Colonic mucosa (tissue), 4 donors: ENCODE measurements around the gene CCDC77. TPM values are rescaled to one million over a fixed set of nuclear protein-coding genes. Genes with fewer than 3 reads are reported as not detected.

ENCODE experiments used
- DNase-seq: peaks from one replicate; pipeline ENCODE4 v3.0.0-alpha.2; 2020
- H3K27ac ChIP-seq: fragments of 200-600 bp; one replicate; pipeline ENCODE4 v1.8.0; 2021
- H3K27me3 ChIP-seq: fragments of 200-600 bp; one replicate; pipeline ENCODE4 v1.8.0; 2021
- H3K36me3 ChIP-seq: fragments of 200-600 bp; one replicate; pipeline ENCODE4 v1.8.0; 2021
- H3K4me1 ChIP-seq: fragments of 200-600 bp; one replicate; pipeline ENCODE4 v1.8.0; 2021; ENCODE audit warnings: mild to moderate bottlenecking
- H3K4me3 ChIP-seq: fragments of 200-600 bp; one replicate; pipeline ENCODE4 v1.8.0; 2021
- H3K9ac ChIP-seq, 2 donors: one replicate each; pipeline ENCODE4 v1.7.0; 2013; ENCODE audit warnings: control low read depth in 2 of 2, low read depth in 2 of 2, low read length in 2 of 2
- H3K9me3 ChIP-seq: fragments of 200-600 bp; one replicate; pipeline ENCODE4 v1.8.0; 2021
- intact Hi-C: fragments of 100-400 bp; cut with DNase I; formaldehyde crosslinking; loops from one replicate; pipeline ENCODE4 v1.14.1; 2022
- total RNA-seq, 2 donors: library from RNA; stranded (reverse); fragmentation: NEBNext Ultra II Directional in 1 of 2; extraction: Animal tissue kit (Norgen Biotek cat#: 25700) in 1 of 2; gene quantifications; one replicate each; pipeline ENCODE4 v1.2.1, GENCODE V29; 2021
- TF ChIP-seq, protein P1 (sequence below): fragments of 200-600 bp; IDR thresholded peaks from one replicate; pipeline ENCODE4 v1.8.0; 2022; ENCODE audit warnings: antibody characterized with exemption, mild to moderate bottlenecking
- donor health status: healthy.
- donor health status: DM: no; HTN: no; CAD: no.
- donor health status: DM: no; HTN: no; CAD: no.

Gene CCDC77
- total RNA-seq, 2 donors from 2014 or later = 5.1 to 12.5 TPM

DNA sequence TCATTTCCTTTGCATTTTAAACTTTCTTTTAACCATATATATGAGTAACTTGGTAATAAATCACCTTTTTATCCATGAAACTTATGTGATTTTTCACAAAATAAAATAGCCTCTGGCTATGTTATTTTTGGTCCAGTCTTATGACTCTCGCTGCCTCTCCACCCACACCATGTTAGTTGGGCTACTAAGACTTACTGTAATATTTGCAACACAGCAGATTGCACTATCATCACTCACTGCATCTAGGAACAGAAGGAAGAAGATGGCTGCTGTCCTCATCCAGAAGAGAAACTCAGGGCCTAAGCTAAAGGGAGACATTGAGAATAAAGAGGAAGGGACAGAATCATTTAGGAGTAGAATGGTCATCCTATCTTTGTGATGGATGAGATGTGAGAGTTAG is 45.7 kb downstream of the CCDC77 start:
- TF ChIP-seq, protein P1, sequence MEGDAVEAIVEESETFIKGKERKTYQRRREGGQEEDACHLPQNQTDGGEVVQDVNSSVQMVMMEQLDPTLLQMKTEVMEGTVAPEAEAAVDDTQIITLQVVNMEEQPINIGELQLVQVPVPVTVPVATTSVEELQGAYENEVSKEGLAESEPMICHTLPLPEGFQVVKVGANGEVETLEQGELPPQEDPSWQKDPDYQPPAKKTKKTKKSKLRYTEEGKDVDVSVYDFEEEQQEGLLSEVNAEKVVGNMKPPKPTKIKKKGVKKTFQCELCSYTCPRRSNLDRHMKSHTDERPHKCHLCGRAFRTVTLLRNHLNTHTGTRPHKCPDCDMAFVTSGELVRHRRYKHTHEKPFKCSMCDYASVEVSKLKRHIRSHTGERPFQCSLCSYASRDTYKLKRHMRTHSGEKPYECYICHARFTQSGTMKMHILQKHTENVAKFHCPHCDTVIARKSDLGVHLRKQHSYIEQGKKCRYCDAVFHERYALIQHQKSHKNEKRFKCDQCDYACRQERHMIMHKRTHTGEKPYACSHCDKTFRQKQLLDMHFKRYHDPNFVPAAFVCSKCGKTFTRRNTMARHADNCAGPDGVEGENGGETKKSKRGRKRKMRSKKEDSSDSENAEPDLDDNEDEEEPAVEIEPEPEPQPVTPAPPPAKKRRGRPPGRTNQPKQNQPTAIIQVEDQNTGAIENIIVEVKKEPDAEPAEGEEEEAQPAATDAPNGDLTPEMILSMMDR = no peak
- H3K4me3 ChIP-seq = no peak overlapping the region
- H3K9ac ChIP-seq = no peak overlapping the region
- no peaks in the 10 kb centered on the region for H3K9me3 ChIP-seq
- H3K27me3 ChIP-seq = no peaks in the 10 kb centered on the region
- intact Hi-C loops = no loop called here
- no peaks in the 10 kb centered on the region for H3K36me3 ChIP-seq
- H3K4me1 ChIP-seq = no peaks in the 10 kb centered on the region
- no peak for DNase-seq
- no peak overlapping the region for H3K27ac ChIP-seq

DNA sequence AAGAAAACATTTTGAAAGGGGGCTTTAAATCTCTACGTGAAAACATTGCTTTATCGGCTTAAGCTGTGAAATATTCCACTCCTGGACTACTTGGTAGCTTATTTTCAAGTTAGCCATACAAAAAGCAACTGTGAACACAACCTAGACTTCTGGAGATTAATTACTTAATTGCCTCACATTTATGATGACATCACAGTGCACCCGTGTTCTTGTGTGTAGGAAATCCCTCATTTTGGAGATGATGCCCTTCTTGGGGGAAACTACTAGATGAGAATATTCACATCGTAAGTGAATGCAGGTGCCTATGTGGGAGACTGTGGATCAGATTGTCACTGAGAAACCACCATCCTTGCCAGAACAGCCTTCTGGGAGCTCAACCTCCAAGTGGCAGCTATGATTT is 47.8 kb downstream of the CCDC77 start:
- DNase-seq = no peak
- intact Hi-C loops = no loop called here
- H3K36me3 ChIP-seq = no peaks in the 10 kb centered on the region
- TF ChIP-seq, protein P1 = no peak
- H3K27me3 ChIP-seq = no peaks in the 10 kb centered on the region
- no peaks in the 10 kb centered on the region for H3K9me3 ChIP-seq
- H3K4me3 ChIP-seq = no peak overlapping the region
- H3K9ac ChIP-seq = no peak overlapping the region
- no peak overlapping the region for H3K27ac ChIP-seq
- no peaks in the 10 kb centered on the region for H3K4me1 ChIP-seq

DNA sequence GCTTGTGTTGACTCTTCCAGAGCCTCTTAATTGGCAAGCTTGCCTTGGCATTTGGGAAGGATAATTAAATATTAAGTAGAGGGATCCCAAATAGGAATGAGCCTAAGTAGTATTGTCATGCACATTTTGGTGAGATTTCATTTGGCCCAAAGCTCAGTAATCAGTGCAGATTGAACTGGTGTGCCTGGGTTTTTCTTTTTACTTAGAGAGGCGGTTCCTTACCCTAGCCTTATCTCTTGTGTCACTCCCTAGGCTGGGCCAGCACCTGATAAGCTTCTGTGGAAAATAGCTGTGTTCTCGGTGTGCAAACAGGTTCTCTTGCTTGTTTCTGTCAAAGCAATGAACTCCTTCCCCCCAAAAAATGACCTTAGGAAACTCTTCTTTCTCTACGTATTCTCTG is 49.0 kb downstream of the CCDC77 start:
- Histone ChIP-seq H3K27me3 (no peaks in the 10 kb centered on the region), H3K4me1 (no peaks in the 10 kb centered on the region), H3K9me3 (no peaks in the 10 kb centered on the region), H3K27ac (no peak overlapping the region), H3K4me3 (no peak overlapping the region), H3K9ac (no peak overlapping the region), H3K36me3 (no peaks in the 10 kb centered on the region)
- peak; percentile 73 for DNase-seq
- intact Hi-C loops = loop anchor here (5.0 kb wide), 1 partner anchor 97 kb away; no protein-coding TSS in a partner anchor
- TF ChIP-seq, protein P1 = no peak

DNA sequence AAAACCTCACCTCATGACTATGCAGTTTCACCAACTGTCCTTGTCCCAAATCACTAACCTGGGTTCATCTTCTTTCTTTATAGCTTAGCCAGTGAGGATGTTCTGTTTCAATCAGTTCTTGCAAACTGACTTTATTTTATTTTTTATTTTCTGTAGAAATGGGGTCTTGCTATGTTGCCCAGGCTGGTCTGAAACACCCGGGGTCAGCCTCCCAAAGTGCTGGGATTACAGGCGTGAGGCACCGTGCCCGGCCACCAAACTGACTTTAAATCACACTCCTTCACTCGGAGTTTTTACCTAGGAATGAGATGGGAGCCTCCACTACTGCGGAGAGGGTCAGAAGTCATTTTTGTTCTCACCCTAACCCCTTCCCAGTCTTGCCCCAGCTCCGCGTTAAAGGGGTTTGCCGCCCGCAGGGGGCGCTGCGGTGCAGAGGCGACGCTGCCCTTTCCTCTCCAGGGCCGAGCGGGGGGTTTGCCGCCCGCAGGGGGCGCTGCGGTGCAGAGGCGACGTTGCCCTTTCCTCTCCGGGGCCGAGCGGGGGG is 51.3 kb downstream of the CCDC77 start:
- TF ChIP-seq, protein P1 = no peak
- Histone ChIP-seq H3K9me3 (no peaks in the 10 kb centered on the region), H3K4me1 (no peaks in the 10 kb centered on the region), H3K36me3 (no peaks in the 10 kb centered on the region), H3K27ac (no peak overlapping the region), H3K27me3 (no peaks in the 10 kb centered on the region), H3K9ac (no peak overlapping the region), H3K4me3 (no peak overlapping the region)
- DNase-seq = peak; percentile 71
- intact Hi-C loops = loop anchor here (5.0 kb wide), 1 partner anchor 95 kb away; no protein-coding TSS in a partner anchor

DNA sequence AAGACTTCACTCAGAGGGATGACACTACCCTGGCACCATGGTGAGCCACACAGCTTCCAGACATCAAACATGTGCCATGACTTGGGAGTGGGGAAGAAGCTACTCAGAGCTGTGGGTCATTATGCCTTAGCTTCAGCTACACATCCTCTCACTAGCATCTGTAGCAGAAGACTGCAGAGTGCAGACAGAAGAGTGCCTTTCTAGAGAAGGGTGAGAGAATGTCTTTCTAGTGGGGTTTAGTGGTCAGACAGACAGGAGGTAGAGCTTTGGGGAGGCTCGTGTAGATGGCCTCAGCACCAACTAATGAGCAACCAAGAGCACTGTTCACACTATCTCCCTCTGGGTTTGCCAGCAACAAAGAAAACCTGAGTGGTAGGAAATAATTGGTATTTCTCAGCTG is 53.4 kb downstream of the CCDC77 start:
- H3K9ac ChIP-seq = no peak overlapping the region
- no peak for DNase-seq
- H3K27me3 ChIP-seq = no peaks in the 10 kb centered on the region
- TF ChIP-seq, protein P1 = no peak
- no peaks in the 10 kb centered on the region for H3K9me3 ChIP-seq
- no peak overlapping the region for H3K27ac ChIP-seq
- intact Hi-C loops = loop anchor here (5.0 kb wide), 1 partner anchor 92 kb away; no protein-coding TSS in a partner anchor
- H3K4me3 ChIP-seq = no peak overlapping the region
- H3K36me3 ChIP-seq = no peaks in the 10 kb centered on the region
- H3K4me1 ChIP-seq = no peaks in the 10 kb centered on the region
